Measurements from ENCODE around the gene NMS.

Gene NMS

GRCh38 chr2:100509066-100509465, 38.8 kb downstream of the NMS start:
- TF ChIP-seq POU6F1 (CRISPR knock-in tag; IDR thresholded peaks at IDR 0.05; ENCODE audit: borderline replicate concordance, low read depth), result no peak
- TF ChIP-seq RARB (CRISPR knock-in tag; IDR thresholded peaks at IDR 0.05), result no peak
- TF ChIP-seq BACH2 (CRISPR knock-in tag; IDR thresholded peaks at IDR 0.05; ENCODE audit: borderline replicate concordance), result no peak
- TF ChIP-seq ZFP30 (CRISPR knock-in tag; IDR thresholded peaks at IDR 0.05), result no peak
- TF ChIP-seq TCF4 (CRISPR knock-in tag; IDR thresholded peaks at IDR 0.05; ENCODE audit: borderline replicate concordance), result no peak
- no peak for TF ChIP-seq ZNF565 (CRISPR knock-in tag; conservative IDR thresholded peaks at IDR 0.05; ENCODE audit: low read depth)
- no peak for TF ChIP-seq ESRRG (CRISPR knock-in tag; IDR thresholded peaks at IDR 0.05)
- TF ChIP-seq ARNTL (CRISPR knock-in tag; IDR thresholded peaks at IDR 0.05; ENCODE audit: borderline replicate concordance, low read depth), result no peak
- TF ChIP-seq TOX (CRISPR knock-in tag; IDR thresholded peaks at IDR 0.05; ENCODE audit: borderline replicate concordance), result no peak
- TF ChIP-seq ZC3H10 (CRISPR knock-in tag; IDR thresholded peaks at IDR 0.05), result no peak
- TF ChIP-seq, protein P1, sequence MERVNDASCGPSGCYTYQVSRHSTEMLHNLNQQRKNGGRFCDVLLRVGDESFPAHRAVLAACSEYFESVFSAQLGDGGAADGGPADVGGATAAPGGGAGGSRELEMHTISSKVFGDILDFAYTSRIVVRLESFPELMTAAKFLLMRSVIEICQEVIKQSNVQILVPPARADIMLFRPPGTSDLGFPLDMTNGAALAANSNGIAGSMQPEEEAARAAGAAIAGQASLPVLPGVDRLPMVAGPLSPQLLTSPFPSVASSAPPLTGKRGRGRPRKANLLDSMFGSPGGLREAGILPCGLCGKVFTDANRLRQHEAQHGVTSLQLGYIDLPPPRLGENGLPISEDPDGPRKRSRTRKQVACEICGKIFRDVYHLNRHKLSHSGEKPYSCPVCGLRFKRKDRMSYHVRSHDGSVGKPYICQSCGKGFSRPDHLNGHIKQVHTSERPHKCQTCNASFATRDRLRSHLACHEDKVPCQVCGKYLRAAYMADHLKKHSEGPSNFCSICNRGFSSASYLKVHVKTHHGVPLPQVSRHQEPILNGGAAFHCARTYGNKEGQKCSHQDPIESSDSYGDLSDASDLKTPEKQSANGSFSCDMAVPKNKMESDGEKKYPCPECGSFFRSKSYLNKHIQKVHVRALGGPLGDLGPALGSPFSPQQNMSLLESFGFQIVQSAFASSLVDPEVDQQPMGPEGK (CRISPR knock-in tag; IDR thresholded peaks at IDR 0.05; ENCODE audit: borderline replicate concordance), result no peak
- TF ChIP-seq, protein P2, sequence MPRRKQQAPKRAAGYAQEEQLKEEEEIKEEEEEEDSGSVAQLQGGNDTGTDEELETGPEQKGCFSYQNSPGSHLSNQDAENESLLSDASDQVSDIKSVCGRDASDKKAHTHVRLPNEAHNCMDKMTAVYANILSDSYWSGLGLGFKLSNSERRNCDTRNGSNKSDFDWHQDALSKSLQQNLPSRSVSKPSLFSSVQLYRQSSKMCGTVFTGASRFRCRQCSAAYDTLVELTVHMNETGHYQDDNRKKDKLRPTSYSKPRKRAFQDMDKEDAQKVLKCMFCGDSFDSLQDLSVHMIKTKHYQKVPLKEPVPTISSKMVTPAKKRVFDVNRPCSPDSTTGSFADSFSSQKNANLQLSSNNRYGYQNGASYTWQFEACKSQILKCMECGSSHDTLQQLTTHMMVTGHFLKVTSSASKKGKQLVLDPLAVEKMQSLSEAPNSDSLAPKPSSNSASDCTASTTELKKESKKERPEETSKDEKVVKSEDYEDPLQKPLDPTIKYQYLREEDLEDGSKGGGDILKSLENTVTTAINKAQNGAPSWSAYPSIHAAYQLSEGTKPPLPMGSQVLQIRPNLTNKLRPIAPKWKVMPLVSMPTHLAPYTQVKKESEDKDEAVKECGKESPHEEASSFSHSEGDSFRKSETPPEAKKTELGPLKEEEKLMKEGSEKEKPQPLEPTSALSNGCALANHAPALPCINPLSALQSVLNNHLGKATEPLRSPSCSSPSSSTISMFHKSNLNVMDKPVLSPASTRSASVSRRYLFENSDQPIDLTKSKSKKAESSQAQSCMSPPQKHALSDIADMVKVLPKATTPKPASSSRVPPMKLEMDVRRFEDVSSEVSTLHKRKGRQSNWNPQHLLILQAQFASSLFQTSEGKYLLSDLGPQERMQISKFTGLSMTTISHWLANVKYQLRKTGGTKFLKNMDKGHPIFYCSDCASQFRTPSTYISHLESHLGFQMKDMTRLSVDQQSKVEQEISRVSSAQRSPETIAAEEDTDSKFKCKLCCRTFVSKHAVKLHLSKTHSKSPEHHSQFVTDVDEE (CRISPR knock-in tag; IDR thresholded peaks at IDR 0.05), result no peak
- TF ChIP-seq ZFP3 (CRISPR knock-in tag; IDR thresholded peaks at IDR 0.05), result no peak
- TF ChIP-seq SNAI2 (CRISPR knock-in tag; IDR thresholded peaks at IDR 0.05), result no peak
- TF ChIP-seq OSR1 (CRISPR knock-in tag; IDR thresholded peaks at IDR 0.05), result no peak
- ATAC-seq, result no peak

DNA sequence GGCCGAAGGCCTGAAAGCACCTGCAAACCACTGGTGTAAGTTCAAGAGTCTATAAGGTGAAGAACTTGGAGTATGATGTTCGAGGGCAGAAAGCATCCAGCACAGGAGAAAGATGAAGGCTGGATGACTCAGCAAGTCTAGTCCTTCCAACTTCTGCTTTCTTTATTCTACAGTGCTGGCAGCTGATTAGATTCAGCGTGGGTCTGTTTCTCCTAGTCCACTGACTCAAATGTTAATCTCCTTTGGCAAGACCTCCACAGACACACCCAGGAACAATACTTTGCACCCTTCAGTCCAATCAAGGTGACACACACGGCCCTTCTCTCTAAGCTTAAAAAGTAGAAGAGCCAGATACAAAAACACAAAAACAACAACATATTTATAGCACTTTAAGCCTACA, 43.4 kb downstream of the NMS start:
- TF ChIP-seq ZNF565 (CRISPR knock-in tag; conservative IDR thresholded peaks at IDR 0.05; ENCODE audit: low read depth) (no peak), PPARA (CRISPR knock-in tag; IDR thresholded peaks at IDR 0.05; ENCODE audit: borderline replicate concordance) (no peak), ZC3H10 (CRISPR knock-in tag; IDR thresholded peaks at IDR 0.05) (no peak), ARNTL (CRISPR knock-in tag; IDR thresholded peaks at IDR 0.05; ENCODE audit: borderline replicate concordance, low read depth) (no peak), ZNF8 (CRISPR knock-in tag; IDR thresholded peaks at IDR 0.05) (no peak), RARB (CRISPR knock-in tag; IDR thresholded peaks at IDR 0.05) (no peak), ZFP30 (CRISPR knock-in tag; IDR thresholded peaks at IDR 0.05) (no peak), POU6F1 (CRISPR knock-in tag; IDR thresholded peaks at IDR 0.05; ENCODE audit: borderline replicate concordance, low read depth) (no peak), ZNF70 (CRISPR knock-in tag; IDR thresholded peaks at IDR 0.05) (no peak)
- ATAC-seq, result no peak

DNA sequence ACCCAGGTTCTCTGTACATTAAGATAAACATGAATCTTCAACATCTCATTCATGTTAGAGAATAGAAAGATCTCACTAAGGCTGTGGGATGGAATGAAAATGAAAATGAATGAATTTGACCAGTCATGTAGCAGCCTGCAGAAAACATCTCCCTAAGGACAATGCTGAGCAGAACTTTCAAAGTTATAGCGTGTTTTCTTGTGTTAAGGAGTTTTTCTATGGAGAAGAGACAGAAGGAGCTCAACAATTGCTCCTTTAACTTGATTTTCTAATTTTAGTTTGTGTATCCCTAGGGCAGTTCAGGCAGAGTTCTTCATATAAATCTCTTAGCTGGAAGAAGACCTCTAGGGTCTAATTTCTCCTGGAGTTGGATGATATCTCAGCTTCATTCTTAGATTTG, 47.3 kb downstream of the NMS start:
- TF ChIP-seq, protein P1 (CRISPR knock-in tag; IDR thresholded peaks at IDR 0.05; ENCODE audit: borderline replicate concordance), result no peak
- TF ChIP-seq GLIS3 (CRISPR knock-in tag; IDR thresholded peaks at IDR 0.05) (no peak), PPARA (CRISPR knock-in tag; IDR thresholded peaks at IDR 0.05; ENCODE audit: borderline replicate concordance) (no peak), ARNTL (CRISPR knock-in tag; IDR thresholded peaks at IDR 0.05; ENCODE audit: borderline replicate concordance, low read depth) (no peak), SNAI2 (CRISPR knock-in tag; IDR thresholded peaks at IDR 0.05) (no peak), POU6F1 (CRISPR knock-in tag; IDR thresholded peaks at IDR 0.05; ENCODE audit: borderline replicate concordance, low read depth) (no peak), ESRRG (CRISPR knock-in tag; IDR thresholded peaks at IDR 0.05) (no peak), ISL1 (CRISPR knock-in tag; IDR thresholded peaks at IDR 0.05) (no peak), OSR1 (CRISPR knock-in tag; IDR thresholded peaks at IDR 0.05) (no peak), ZNF565 (CRISPR knock-in tag; conservative IDR thresholded peaks at IDR 0.05; ENCODE audit: low read depth) (no peak), ZFP3 (CRISPR knock-in tag; IDR thresholded peaks at IDR 0.05) (no peak)
- TF ChIP-seq, protein P2 (CRISPR knock-in tag; IDR thresholded peaks at IDR 0.05), result no peak
- no peak for ATAC-seq

Measured in SK-N-SH treated with all-trans-retinoic acid at 6 μM for 48 hours (cell line).